ENCODE measurements around the gene LYPD5.
"Not testable (repeated sequence)": the region's sequence is repeated elsewhere in the genome, so short reads cannot be mapped to it uniquely, and the experiment has no call there.

The LYPD5 gene

GRCh38 chr19:43802216-43802951 lies at the start of gene LYPD5:
Gene LYPD5, minus strand, starts transcription at chr19:43802447. Its CDS starts 67 bp downstream, at chr19:43802380.
- no peak for DNase-seq

GRCh38 chr19:43848821-43849220 lies 46.6 kb upstream of the LYPD5 start:
- DNase-seq, result no peak

- no peak for DNase-seq
Observed at GRCh38 chr19:43847884-43848283, 45.6 kb upstream of the LYPD5 start.

- no peak for DNase-seq
Observed at GRCh38 chr19:43847246-43847645, 45.0 kb upstream of the LYPD5 start.

GRCh38 chr19:43842007-43842406 lies 39.8 kb upstream of the LYPD5 start:
- no peak for DNase-seq

- DNase-seq, result no peak
Observed at GRCh38 chr19:43839139-43839538, 36.9 kb upstream of the LYPD5 start.

- DNase-seq, result peak; percentile 78
Observed at GRCh38 chr19:43826787-43827754, 24.8 kb upstream of the LYPD5 start, which contains the start of gene ZNF283. Gene ZNF283, plus strand, starts transcription at chr19:43827321. Its CDS starts 6,184 bp downstream, at chr19:43833505.

GRCh38 chr19:43824572-43824971 lies 22.3 kb upstream of the LYPD5 start:
- not testable (repeated sequence) for DNase-seq

GRCh38 chr19:43823856-43824255 lies 21.6 kb upstream of the LYPD5 start:
- DNase-seq, result not testable (repeated sequence)

- DNase-seq, result no peak
Observed at GRCh38 chr19:43820884-43821215, 18.6 kb upstream of the LYPD5 start.

- DNase-seq, result no peak
Observed at GRCh38 chr19:43820098-43820883, 18.0 kb upstream of the LYPD5 start.

- no peak for DNase-seq
Observed at GRCh38 chr19:43818500-43818899, 16.3 kb upstream of the LYPD5 start.

- DNase-seq, result not testable (repeated sequence)
Observed at GRCh38 chr19:43817454-43817853, 15.2 kb upstream of the LYPD5 start.

GRCh38 chr19:43814663-43815352 lies 12.6 kb upstream of the LYPD5 start:
- no peak for DNase-seq

- no peak for DNase-seq
Observed at GRCh38 chr19:43812688-43813087, 10.4 kb upstream of the LYPD5 start.

GRCh38 chr19:43812259-43812658 lies 10.0 kb upstream of the LYPD5 start:
- no peak for DNase-seq

- DNase-seq, result no peak
Observed at GRCh38 chr19:43811837-43812236, 9.6 kb upstream of the LYPD5 start.

GRCh38 chr19:43809762-43810696 lies 7.8 kb upstream of the LYPD5 start:
- DNase-seq, result peak; percentile 26

- DNase-seq, result no peak
Observed at GRCh38 chr19:43807651-43808050, 5.4 kb upstream of the LYPD5 start.

GRCh38 chr19:43806848-43807247 lies 4.6 kb upstream of the LYPD5 start:
- no peak for DNase-seq

GRCh38 chr19:43806401-43806800 lies 4.2 kb upstream of the LYPD5 start:
- DNase-seq, result not testable (repeated sequence)
